HepG2 (cell line): Measurements from ENCODE around the gene ICAM5. TPM values are rescaled to one million over a fixed set of nuclear protein-coding genes. Genes with fewer than 3 reads are reported as not detected.

Experiments
- MED1 ChIP-seq: sonication (generic); formaldehyde crosslinking; IDR thresholded peaks from 2 replicates; pipeline ENCODE4 v1.4.0; 2020; ENCODE audit warnings: missing genetic modification reagents
- TBX2 ChIP-seq: sonication (generic); formaldehyde crosslinking; IDR thresholded peaks from 2 replicates; pipeline ENCODE4 v1.5.0; 2020; ENCODE audit warnings: missing genetic modification reagents, mild to moderate bottlenecking, borderline replicate concordance
- XRCC5 ChIP-seq: fragments of 200-400 bp; formaldehyde crosslinking; optimal IDR thresholded peaks from 2 replicates; pipeline ENCODE3; 2017; ENCODE audit warnings: mild to moderate bottlenecking, low read length
- ZBTB40 ChIP-seq, 2 experiments: fragments of 450-650 bp in 1 of 2; sonication (generic) in 1 of 2; formaldehyde crosslinking in 1 of 2; IDR thresholded peaks; 2 replicates each; pipeline versions ENCODE4 v1.6.1 to v1.8.0; 2016 to 2022; ENCODE audit warnings: antibody characterized with exemption in 1 of 2, mild to moderate bottlenecking in 1 of 2, missing genetic modification reagents in 1 of 2
- ZBTB46 ChIP-seq: sonication (generic); formaldehyde crosslinking; IDR thresholded peaks from 2 replicates; pipeline ENCODE4 v1.4.0; 2020; ENCODE audit warnings: mild to moderate bottlenecking, missing genetic modification reagents, borderline replicate concordance
- ZHX2 ChIP-seq, 2 experiments: sonication (generic) in 1 of 2; formaldehyde crosslinking in 1 of 2; IDR thresholded peaks; 2 replicates each; pipeline versions ENCODE4 v1.6.1 to v1.9.0; 2014 to 2022; ENCODE audit warnings: antibody characterized with exemption in 1 of 2, borderline replicate concordance in 1 of 2, inconsistent platforms in 1 of 2, low read depth in 1 of 2, missing genetic modification reagents in 1 of 2
- ZNF530 ChIP-seq: sonication (generic); formaldehyde crosslinking; IDR thresholded peaks from 2 replicates; pipeline ENCODE4 v1.5.0; 2020; ENCODE audit warnings: low read depth, mild to moderate bottlenecking, missing genetic modification reagents
- ZNF672 ChIP-seq: sonication (generic); formaldehyde crosslinking; IDR thresholded peaks from 2 replicates; pipeline ENCODE4 v1.8.1; 2022; ENCODE audit warnings: missing genetic modification reagents
- ZNF781 ChIP-seq: sonication (generic); formaldehyde crosslinking; IDR thresholded peaks from 2 replicates; pipeline ENCODE4 v1.5.1; 2020; ENCODE audit warnings: borderline replicate concordance, mild to moderate bottlenecking, missing genetic modification reagents; ENCODE audit errors: not compliant biosample characterization
- polyA plus RNA-seq, 8 experiments: library from polyadenylated mRNA; depleted of rRNA in 3 of 8; stranded (reverse) in 7 of 8; unstranded in 1 of 8; fragments of >200 nt; fragmentation: Illumina TruSeq in 4 of 8; extraction: Trizol in 4 of 8; gene quantifications; 2 replicates each; pipeline versions ENCODE4 v1.2.1 to v1.2.3, GENCODE V29; 2011 to 2016; ENCODE audit warnings: low read depth in 4 of 8, missing spikeins in 1 of 8, mixed read lengths in 1 of 8; ENCODE audit not compliant: insufficient read depth in 1 of 8
- total RNA-seq, 5 experiments: library from RNA; depleted of rRNA; stranded (reverse); fragments of >200 nt; fragmentation: Illumina TruSeq; extraction: Trizol; gene quantifications; 2 replicates each; pipeline ENCODE4 v1.2.3, GENCODE V29; 2016; ENCODE audit warnings: low read depth in 1 of 5

ICAM5 gene
- total and polyA plus RNA-seq, 2 of the 13 experiments (the other 11 are each of a cell fraction or from before 2014, with no cell fraction given), result 0.46 to 1.6 TPM

- TF ChIP-seq MED1 (CRISPR knock-in tag) (0 out of 2 replicates have a peak, but pooled peaks have one; percentile 30), ZHX2 (IDR thresholded peaks at IDR 0.05; ENCODE audit: low read depth) (0 out of 2 replicates have a peak, but pooled peaks have one; percentile 36), ZHX2 (CRISPR knock-in tag; IDR thresholded peaks at IDR 0.05; ENCODE audit: borderline replicate concordance) (0 out of 2 replicates have a peak, but pooled peaks have one; percentile 48), ZBTB46 (CRISPR knock-in tag) (peak; percentile 82; the same call in 1 of the 2 replicates), ZBTB40 (IDR thresholded peaks at IDR 0.05) (no peak), ZBTB40 (CRISPR knock-in tag; IDR thresholded peaks at IDR 0.05) (peak; percentile 33; the same call in 1 of the 2 replicates), TBX2 (CRISPR knock-in tag) (peak; percentile 78), ZNF530 (CRISPR knock-in tag) (0 out of 2 replicates have a peak, but pooled peaks have one; percentile 59), ZNF781 (CRISPR knock-in tag) (peak; percentile 86), XRCC5 (peak; percentile 18), ZNF672 (no peak)
Measured at GRCh38 chr19:10332965-10333757, 43.4 kb downstream of the ICAM5 start, which contains the start of gene RAVER1 (continued).
